Hematopoietic multipotent progenitor cell (in vitro differentiated cells): ENCODE data around the gene CEACAM19. TPM values are rescaled to one million over a fixed set of nuclear protein-coding genes. Genes with fewer than 3 reads are reported as not detected.

Experiments
- DNase-seq, 3 donors: peaks; one replicate each; pipeline ENCODE4 v3.0.0-alpha.2; 2011 to 2015; ENCODE audit warnings: low read depth in 2 of 3, low spot score in 2 of 3
- total RNA-seq: library from RNA; depleted of rRNA; stranded (reverse); fragments of >200 nt; gene quantifications from one replicate; pipeline ENCODE4 v1.2.3, GENCODE V29; 2012

Gene CEACAM19
- total RNA-seq, 1 donor, result 1.6 TPM

- DNase-seq, result no peak
Measured at GRCh38 chr19:44644402-44645016, 26.8 kb upstream of the CEACAM19 start.

GRCh38 chr19:44645407-44646048, 25.8 kb upstream of the CEACAM19 start:
- DNase-seq, result no peak

DNA sequence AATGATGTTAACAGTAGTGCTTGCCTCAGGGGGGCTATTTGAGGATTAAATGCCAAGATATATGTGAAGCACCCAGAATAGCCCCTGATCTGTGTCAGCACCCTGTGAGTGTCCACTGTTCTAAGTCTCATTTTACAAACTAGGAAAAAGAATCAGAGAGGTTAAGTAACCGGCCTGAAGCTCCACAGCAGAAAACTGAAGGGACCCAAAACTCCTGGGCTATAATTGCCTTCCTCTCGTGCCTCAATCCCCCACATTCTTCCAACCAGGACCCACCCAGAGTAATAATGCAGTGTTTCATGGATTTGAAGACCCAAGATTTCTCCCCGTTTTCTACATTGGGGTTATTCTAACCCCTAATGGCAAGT, 25.2 kb upstream of the CEACAM19 start:
- no peak for DNase-seq

- no peak for DNase-seq
Measured at GRCh38 chr19:44647144-44647543, 24.1 kb upstream of the CEACAM19 start.

GRCh38 chr19:44648631-44649251, 22.5 kb upstream of the CEACAM19 start:
- no peak for DNase-seq

GRCh38 chr19:44649578-44650145, 21.6 kb upstream of the CEACAM19 start:
- no peak for DNase-seq

DNA sequence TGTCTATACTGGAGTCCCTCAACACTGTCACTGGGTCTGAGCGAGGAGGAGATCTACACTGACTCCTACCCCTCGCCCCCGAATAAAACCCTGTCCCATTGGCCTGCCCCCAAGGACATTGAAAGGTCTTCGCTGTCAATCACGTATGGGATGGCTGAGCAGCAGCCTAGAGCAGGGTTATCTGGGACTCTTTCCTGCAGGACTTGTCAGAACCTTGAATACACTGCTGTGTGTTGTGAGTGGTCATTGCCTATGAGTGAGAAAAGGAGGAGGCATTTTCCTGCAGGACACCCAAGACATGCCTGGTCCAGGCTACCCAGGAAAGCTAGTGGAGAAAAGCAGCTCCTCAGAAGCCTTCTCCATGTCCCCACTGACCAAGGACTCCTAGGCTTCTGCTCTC, 17.9 kb upstream of the CEACAM19 start:
- DNase-seq, result no peak

DNA sequence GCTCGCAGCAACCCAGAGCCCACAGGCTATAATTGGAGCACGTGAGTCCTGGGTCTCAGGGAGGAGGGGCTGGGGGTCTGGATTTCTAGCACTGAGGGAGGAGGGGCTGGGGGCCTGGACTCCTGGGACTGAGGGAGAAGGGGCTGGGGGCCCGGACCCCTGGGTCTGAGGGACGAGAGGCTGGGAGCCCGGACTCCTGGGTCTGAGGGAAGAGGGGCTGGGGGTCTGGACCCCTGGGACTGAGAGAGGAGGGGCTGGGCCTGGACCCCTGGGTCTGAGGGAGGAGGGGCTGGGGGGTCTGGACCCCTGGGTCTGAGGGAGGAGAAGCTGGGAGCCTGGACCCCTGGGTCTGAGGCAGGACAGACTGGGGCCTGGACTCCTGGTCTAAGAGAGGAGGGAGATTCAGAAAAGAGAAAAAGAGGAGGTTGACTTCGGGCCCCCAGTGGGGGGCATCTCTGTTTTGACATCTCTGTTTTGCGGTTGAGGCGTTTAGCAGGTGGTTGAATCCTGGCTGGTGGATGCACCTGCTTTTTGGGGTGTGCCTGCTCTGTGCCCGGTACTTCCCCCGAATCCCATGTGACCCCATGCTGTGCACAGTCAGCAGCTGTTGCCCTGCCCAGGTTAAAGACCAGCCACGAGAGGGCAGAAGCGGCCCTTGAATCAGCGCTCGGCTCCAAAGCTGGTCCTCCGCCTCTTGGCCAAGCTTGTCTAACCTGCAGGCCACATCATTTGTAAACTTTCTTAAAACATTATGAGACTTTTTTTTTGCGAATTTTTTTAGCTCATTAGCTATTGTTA, 17.1 kb upstream of the CEACAM19 start:
- DNase-seq, result peak; percentile 31 to 91 (median 89)

- DNase-seq, result peak; percentile 37 to 84 (median 74)
Measured at GRCh38 chr19:44657211-44657921, 13.9 kb upstream of the CEACAM19 start.

- no peak for DNase-seq
Measured at GRCh38 chr19:44658069-44658733, 13.1 kb upstream of the CEACAM19 start.

- no peak for DNase-seq
Measured at GRCh38 chr19:44660081-44660480, 11.2 kb upstream of the CEACAM19 start.

GRCh38 chr19:44661205-44661604, 10.1 kb upstream of the CEACAM19 start:
- no peak for DNase-seq

GRCh38 chr19:44661904-44662303, 9.4 kb upstream of the CEACAM19 start:
- DNase-seq, result no peak

- DNase-seq, result no peak
Measured at GRCh38 chr19:44662691-44663385, 8.4 kb upstream of the CEACAM19 start.

GRCh38 chr19:44663996-44664395, 7.3 kb upstream of the CEACAM19 start:
- no peak for DNase-seq

DNA sequence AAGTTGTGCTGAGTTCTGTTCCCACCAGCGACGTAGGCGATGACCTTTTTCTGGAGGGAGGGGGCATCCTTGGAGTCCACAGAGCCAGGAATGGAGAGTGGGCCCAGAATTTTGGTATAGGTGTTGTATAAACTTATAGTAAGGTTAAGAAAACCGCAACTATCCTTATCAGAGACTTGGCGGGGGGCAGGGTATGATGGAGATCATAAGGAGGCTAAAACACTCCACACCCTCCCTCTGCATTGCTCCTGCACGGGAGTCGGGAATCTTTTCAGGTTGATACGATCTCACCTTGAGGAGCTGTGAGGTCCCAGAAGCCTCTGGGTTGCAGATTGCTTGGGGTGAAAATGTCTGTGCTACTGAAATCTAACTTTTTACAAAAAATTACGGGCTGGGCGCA, 6.3 kb upstream of the CEACAM19 start:
- DNase-seq, result no peak

DNA sequence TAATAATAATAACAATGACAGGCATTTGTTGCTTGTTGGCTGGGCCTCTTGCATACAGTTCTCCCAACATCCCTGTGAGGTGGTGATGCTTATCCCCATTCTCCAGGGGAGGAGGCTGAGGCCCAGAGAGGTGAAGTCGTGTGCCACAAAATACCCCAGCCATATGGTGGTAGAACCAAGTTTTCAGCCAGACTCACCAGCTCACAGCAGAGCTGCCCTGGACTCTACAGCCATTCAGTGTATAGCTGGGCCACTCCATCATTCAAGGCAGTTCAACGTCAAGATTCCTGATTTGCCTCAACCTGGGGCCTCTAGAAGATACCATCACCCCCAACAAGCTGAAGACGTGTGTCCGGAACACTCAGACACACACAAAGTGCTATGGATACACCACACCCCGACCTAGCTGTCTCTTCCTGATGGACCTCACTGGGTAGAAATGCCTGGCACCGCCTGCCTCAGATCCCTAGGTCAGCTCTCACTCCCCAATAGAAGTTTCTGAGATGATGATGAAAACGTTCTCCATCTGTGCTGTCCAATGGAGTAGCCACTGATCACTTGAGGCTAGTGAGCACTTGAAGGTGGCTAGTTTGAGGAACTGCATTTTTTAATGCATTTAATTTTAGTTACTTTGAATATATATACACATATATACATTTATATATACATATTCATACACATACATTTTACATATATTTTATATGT, 4.3 kb upstream of the CEACAM19 start:
- DNase-seq, result no peak

DNA sequence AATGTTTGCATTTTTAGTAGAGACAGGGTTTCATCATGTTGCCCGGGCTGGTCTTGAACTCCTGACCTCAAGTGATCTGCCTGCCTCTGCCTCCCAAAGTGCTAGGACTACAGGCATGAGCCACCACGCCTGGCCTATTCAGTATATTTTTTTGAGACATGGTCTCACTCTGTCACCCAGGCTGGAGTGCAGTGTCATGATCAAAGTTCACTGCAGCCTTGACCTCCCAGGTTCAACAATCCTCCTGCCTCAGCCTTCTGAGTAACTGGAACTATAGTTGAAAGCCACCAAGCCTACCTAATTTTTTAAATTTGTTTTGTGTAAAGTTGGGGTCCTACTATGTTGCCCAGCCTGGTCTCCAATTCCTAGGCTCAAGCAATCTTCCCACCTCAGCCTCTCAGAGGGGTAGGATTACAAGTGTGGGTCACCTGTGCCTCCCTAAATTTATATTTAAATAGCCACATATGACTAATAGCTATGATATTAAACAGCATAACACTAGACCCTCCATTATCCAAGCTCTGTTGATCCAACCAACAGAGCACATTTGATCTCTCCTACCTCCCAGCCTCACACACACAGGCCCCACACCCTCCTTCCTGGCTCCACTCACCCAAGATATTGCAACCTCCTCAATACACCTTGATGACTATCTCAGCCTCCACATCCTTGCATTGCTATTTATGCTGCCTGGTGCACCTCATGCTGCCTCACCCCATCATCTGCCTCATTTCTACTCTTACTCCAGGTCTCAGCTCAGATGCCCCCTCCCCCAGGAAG, 2.1 kb upstream of the CEACAM19 start:
- DNase-seq, result no peak
